ENCODE results near the gene TNFAIP8. TPM values are rescaled to one million over a fixed set of nuclear protein-coding genes. Genes with fewer than 3 reads are reported as not detected.
"Not testable (repeated sequence)": the region's sequence is repeated elsewhere in the genome, so short reads cannot be mapped to it uniquely, and the experiment has no call there.

The TNFAIP8 gene
- polyA plus RNA-seq, 6 donors from 2014 or later = 224 to 432 (median 315) TPM

DNA sequence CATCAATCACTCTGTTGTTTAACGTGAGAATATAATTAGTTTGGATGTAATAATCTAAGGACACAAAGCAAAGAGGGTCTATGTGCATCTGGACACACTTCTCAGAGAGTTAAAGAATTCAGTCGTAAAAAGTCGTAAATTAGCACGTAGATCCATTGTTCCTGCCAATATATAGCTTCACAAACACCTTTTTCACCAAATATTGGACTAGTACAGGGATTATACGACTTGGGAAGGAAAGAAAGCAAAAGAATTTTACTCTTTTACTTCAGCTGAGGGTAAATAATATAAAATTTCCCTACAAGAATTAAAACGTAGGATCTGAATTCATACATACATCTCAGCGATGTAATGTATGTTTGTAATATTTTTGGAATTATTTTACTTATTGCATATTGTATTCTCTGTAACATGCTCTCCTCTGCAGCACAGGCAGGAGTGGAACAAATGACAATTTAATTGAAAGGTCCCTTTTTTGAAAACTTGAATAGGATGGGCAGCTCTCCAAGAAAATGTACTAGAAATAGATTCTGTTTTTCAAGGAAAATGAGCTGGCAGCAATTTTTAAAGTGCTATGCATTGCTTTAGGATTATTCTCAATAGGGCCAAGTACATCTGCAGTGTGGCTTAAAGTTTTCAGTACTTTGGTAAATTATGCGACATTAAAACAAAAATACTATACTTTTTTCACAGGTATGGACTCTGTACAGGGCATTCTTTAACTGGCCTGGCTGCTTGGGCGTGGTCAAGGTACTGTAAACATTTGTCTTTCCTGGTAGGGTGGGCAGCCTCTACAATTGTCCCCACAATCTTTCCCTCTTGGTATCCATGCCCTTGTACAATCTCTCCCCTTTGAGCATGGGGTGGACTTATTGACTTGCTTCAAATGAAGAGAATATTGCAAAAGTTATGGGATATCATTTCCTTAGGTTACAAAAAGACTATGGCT, 56.7 kb downstream of the TNFAIP8 start:
- Mint-ChIP-seq H3K27ac (peak overlapping the region; percentile 84 to 99 (median 94)), H3K4me1 (peaks cover 62 to 88% (median 78%) of the 10 kb centered on the region in 3 donors), H3K9me3 (peaks cover 0 to 8% (median 6%) of the 10 kb centered on the region in 7 donors), H3K36me3 (no peaks in the 10 kb centered on the region), H3K27me3 (no peaks in the 10 kb centered on the region), H3K4me3 (peak overlapping the region; percentile 82 to 97 (median 94))
- DNase-seq (no peak), ATAC-seq (ENCODE audit: low read depth in 2 of 2) (no peak)

DNA sequence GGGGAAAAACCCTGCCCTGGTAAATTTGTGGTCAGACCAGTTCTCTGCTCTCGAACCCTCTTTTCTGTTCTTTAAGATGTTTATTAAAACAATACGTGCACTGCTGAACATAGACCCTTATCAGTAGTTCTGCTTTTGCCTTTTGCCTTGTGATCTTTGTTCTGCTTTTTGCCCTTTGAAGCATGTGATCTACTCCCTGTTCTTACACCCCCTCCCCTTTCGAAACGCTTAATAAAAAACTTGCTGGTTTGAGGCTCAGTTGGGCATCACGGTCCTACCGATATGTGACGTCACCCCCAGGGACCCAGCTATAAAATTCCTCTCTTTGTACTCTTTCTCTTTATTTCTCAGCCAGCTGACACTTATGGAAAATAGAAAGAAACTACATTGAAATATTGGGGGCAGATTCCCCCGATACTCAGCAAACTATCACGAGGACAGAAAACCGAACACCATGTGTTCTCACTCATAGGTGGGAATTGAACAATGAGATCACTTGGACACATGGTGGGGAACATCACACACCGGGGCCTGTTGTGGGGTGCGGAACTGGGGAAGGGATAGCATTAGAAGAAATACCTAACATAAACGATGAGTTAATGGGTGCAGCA, 58.4 kb downstream of the TNFAIP8 start:
- Mint-ChIP-seq H3K4me3 (peak overlapping the region; percentile 41 to 90 (median 72)), H3K4me1 (peaks cover 70 to 98% (median 79%) of the 10 kb centered on the region in 3 donors), H3K27ac (peak overlapping the region; percentile 94 to 99 (median 98))
- peak; percentile 84 to 86 for ATAC-seq (ENCODE audit: low read depth in 2 of 2)
- not testable (repeated sequence) for H3K9me3 Mint-ChIP-seq, H3K27me3 Mint-ChIP-seq, H3K36me3 Mint-ChIP-seq
- peak; percentile 84 for DNase-seq

DNA sequence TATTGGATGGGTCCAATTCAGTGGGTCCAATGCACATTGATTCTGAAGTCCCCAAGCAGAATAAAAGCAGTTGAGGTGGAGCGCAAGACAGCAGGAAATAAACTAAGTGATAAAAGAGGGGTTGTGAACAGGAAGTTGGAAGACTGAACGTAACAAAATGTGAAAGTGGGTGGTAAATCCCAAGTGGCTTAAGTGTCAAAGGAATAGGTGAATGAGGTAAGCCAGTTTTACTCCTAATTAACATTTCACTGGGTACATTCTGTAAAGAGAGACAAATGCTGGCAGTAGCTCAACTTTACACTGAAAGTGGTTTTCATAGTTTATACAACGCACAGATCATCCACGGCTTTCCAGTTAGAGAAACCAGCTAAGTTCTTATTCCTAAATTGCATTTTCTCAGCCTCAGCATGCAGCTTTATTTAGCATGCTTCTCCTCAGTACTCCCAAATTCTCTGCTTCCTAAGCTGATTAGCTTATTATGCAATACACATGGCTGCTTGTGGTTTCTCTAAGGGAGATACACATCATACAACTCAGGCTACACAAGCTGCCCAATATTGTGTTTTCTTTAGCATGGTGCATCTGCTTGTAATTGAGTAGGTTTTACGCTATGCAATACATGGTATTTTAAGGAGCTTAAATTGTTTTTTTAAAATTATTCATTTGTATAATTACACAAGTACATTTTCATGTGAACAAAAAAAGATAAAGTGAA, 62.2 kb downstream of the TNFAIP8 start:
- Mint-ChIP-seq H3K36me3 (no peaks in the 10 kb centered on the region), H3K9me3 (peaks cover 0 to 8% (median 6%) of the 10 kb centered on the region in 7 donors), H3K27ac (peak overlapping the region in 5 of 6 donors; percentile 45 to 97 (median 93)), H3K27me3 (no peaks in the 10 kb centered on the region), H3K4me3 (peak overlapping the region in 6 of 8 donors; percentile 18 to 82 (median 40)), H3K4me1 (peaks cover 56 to 88% (median 64%) of the 10 kb centered on the region in 3 donors)
- DNase-seq = no peak
- no peak for ATAC-seq (ENCODE audit: low read depth in 2 of 2)

- H3K9me3 Mint-ChIP-seq = peaks cover 0 to 8% (median 6%) of the 10 kb centered on the region in 7 donors
- no peaks in the 10 kb centered on the region for H3K27me3 Mint-ChIP-seq
- peak overlapping the region; percentile 45 to 97 (median 94) for H3K27ac Mint-ChIP-seq
- no peaks in the 10 kb centered on the region for H3K36me3 Mint-ChIP-seq
- DNase-seq (peak; percentile 48), ATAC-seq (ENCODE audit: low read depth in 2 of 2) (peak; percentile 60 to 72)
- H3K4me1 Mint-ChIP-seq = peaks cover 55 to 83% (median 65%) of the 10 kb centered on the region in 3 donors
- H3K4me3 Mint-ChIP-seq = peak overlapping the region; percentile 17 to 87 (median 56)
Observed at GRCh38 chr5:119418606-119419100, 62.8 kb downstream of the TNFAIP8 start.

- peak overlapping the region in 7 of 8 donors; percentile 19 to 82 (median 54) for H3K4me3 Mint-ChIP-seq
- DNase-seq = peak; percentile 50
- H3K4me1 Mint-ChIP-seq = peaks cover 48 to 73% (median 64%) of the 10 kb centered on the region in 3 donors
- peak; percentile 40 to 61 for ATAC-seq (ENCODE audit: low read depth in 2 of 2)
- H3K27ac Mint-ChIP-seq = peak overlapping the region; percentile 45 to 97 (median 94)
- H3K27me3 Mint-ChIP-seq = no peaks in the 10 kb centered on the region
- peaks cover 0 to 4% of the 10 kb centered on the region in 2 donors for H3K36me3 Mint-ChIP-seq
- H3K9me3 Mint-ChIP-seq = peaks cover 0 to 4% (median 1%) of the 10 kb centered on the region in 7 donors
Observed at GRCh38 chr5:119420169-119420568, 64.3 kb downstream of the TNFAIP8 start.

DNA sequence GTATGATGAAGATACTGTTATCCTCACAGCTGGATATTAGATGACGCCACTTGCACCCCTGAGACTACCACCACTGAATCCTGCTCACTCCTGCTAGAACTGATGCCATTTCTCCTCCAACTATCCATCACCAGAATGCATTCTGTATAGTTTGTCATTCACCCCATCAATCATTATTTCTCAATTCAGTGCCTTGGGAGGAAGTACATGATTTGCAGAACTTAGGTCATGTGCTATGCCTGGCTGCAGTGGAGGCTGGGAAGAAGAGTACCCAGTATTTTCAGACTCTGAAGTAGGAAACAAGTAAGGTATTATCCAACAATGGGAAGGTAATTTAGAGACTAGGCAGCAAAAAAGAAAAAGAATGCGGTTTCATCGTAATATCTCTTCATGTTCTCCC, 70.2 kb downstream of the TNFAIP8 start:
- peaks cover 32 to 58% (median 36%) of the 10 kb centered on the region in 3 donors for H3K4me1 Mint-ChIP-seq
- DNase-seq (no peak), ATAC-seq (ENCODE audit: low read depth in 2 of 2) (peak in 1 of 2 donors; percentile 37)
- peak overlapping the region in 3 of 6 donors; percentile 7 to 26 (median 8) for H3K27ac Mint-ChIP-seq
- H3K36me3 Mint-ChIP-seq = peaks cover 4 to 7% of the 10 kb centered on the region in 2 donors
- H3K9me3 Mint-ChIP-seq = peaks cover 0 to 5% (median 0%) of the 10 kb centered on the region in 7 donors
- H3K4me3 Mint-ChIP-seq = peak overlapping the region in 4 of 8 donors; percentile 1 to 80 (median 38)
- no peaks in the 10 kb centered on the region for H3K27me3 Mint-ChIP-seq

GRCh38 chr5:119427060-119427459, 71.2 kb downstream of the TNFAIP8 start:
- H3K27me3 Mint-ChIP-seq = no peaks in the 10 kb centered on the region
- H3K36me3 Mint-ChIP-seq = peaks cover 4 to 7% of the 10 kb centered on the region in 2 donors
- DNase-seq (no peak), ATAC-seq (ENCODE audit: low read depth in 2 of 2) (no peak)
- peak overlapping the region in 1 of 6 donors; percentile 42 for H3K27ac Mint-ChIP-seq
- H3K4me1 Mint-ChIP-seq = peaks cover 32 to 51% (median 36%) of the 10 kb centered on the region in 3 donors
- peaks cover 0 to 5% (median 0%) of the 10 kb centered on the region in 7 donors for H3K9me3 Mint-ChIP-seq
- H3K4me3 Mint-ChIP-seq = peak overlapping the region in 2 of 8 donors; percentile 64 to 87

DNA sequence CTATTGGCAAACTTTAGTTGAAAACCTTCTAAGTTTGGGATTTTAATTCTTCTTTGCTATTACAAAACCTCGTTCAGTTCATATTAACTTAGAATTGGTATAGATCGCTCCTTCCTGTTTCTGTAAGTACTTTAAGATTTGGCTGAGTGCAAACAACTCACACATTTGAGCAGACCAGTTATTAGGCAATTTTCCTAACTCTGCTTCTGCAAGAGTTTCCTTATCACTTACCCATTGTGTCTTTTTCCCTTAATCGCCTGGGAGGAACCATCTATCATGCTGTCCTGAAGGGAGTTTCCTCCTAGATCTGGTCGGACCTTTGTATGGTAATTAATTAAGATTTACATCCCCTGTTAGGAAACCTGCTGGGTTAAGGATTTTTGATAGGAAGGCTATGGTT, 71.8 kb downstream of the TNFAIP8 start:
- Mint-ChIP-seq H3K27ac (peak overlapping the region in 5 of 6 donors; percentile 14 to 76 (median 74)), H3K4me3 (peak overlapping the region in 4 of 8 donors; percentile 5 to 87 (median 57)), H3K4me1 (peaks cover 28 to 49% (median 36%) of the 10 kb centered on the region in 3 donors)
- H3K9me3 Mint-ChIP-seq; H3K27me3 Mint-ChIP-seq; ATAC-seq (ENCODE audit: low read depth in 2 of 2); H3K36me3 Mint-ChIP-seq; DNase-seq: not testable (repeated sequence)

DNA sequence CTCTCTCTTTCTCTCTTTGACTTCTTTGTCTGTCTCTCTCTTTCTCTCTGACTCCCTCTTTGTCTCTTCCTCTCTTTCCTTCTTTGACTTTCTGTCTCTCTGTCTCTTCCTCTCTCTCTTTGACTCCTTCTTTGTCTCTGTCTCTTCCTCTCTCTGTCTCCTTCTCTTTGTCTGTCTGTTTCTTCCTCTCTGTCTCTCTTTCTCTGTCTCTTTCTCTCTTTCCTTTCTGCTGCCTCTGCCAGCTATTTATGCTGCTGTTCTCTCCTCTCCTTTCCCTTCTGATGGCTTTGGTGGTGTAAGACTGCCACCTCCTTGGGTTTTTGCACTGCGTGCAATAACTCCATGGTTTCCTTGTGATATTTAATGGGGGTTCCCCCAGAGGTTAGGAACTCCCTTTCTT, 72.3 kb downstream of the TNFAIP8 start:
- not testable (repeated sequence) for DNase-seq; H3K27me3 Mint-ChIP-seq; H3K36me3 Mint-ChIP-seq; ATAC-seq (ENCODE audit: low read depth in 2 of 2); H3K9me3 Mint-ChIP-seq
- Mint-ChIP-seq H3K27ac (peak overlapping the region in 5 of 6 donors; percentile 28 to 97 (median 74)), H3K4me1 (peaks cover 28 to 49% (median 38%) of the 10 kb centered on the region in 3 donors), H3K4me3 (peak overlapping the region in 6 of 8 donors; percentile 3 to 87 (median 37))

GRCh38 chr5:119428574-119428973, 72.8 kb downstream of the TNFAIP8 start:
- ATAC-seq (ENCODE audit: low read depth in 2 of 2); H3K36me3 Mint-ChIP-seq; H3K27me3 Mint-ChIP-seq; H3K9me3 Mint-ChIP-seq; DNase-seq: not testable (repeated sequence)
- Mint-ChIP-seq H3K4me1 (peaks cover 28 to 53% (median 42%) of the 10 kb centered on the region in 3 donors), H3K27ac (peak overlapping the region in 3 of 6 donors; percentile 28 to 97 (median 76)), H3K4me3 (peak overlapping the region in 3 of 8 donors; percentile 11 to 87 (median 64))

DNA sequence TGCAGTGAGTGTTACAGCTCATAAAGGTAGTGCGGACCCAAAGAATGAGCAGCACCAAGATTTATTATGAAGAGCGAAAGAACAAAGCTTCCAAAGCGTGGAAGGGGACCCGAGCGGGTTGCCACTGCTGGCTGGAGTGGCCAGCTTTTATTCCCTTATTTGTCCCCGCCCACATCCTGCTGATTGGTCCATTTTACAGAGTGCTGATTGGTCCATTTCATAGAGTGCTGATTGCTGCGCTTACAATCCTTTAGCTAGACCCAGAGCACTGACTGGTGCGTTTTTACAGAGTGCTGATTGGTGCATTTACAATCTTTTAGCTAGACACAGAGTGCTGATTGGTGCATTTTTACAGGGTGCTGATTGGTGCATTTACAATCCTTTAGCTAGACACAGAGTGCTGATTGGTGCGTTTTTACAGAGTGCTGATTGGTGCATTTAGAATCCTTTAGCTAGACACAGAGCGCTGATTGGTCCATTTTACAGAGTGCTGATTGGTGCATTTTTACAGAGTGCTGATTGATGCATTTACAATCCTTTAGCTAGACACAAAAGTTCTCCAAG, 76.9 kb downstream of the TNFAIP8 start:
- Mint-ChIP-seq H3K4me1 (peaks cover 26 to 55% (median 35%) of the 10 kb centered on the region in 3 donors), H3K4me3 (peak overlapping the region in 1 of 8 donors; percentile 44), H3K9me3 (peaks cover 0 to 12% (median 6%) of the 10 kb centered on the region in 7 donors)
- not testable (repeated sequence) for H3K27me3 Mint-ChIP-seq; H3K27ac Mint-ChIP-seq; ATAC-seq (ENCODE audit: low read depth in 2 of 2); DNase-seq; H3K36me3 Mint-ChIP-seq

- peak overlapping the region; percentile 1 to 86 (median 59) for H3K4me3 Mint-ChIP-seq
- H3K9me3 Mint-ChIP-seq = peaks cover 0 to 15% (median 10%) of the 10 kb centered on the region in 7 donors
- no peaks in the 10 kb centered on the region for H3K27me3 Mint-ChIP-seq
- H3K36me3 Mint-ChIP-seq = peaks cover 0 to 3% of the 10 kb centered on the region in 2 donors
- ATAC-seq (ENCODE audit: low read depth in 2 of 2) = peak; percentile 87 to 92
- DNase-seq = peak; percentile 83
- peak overlapping the region; percentile 24 to 74 (median 43) for H3K27ac Mint-ChIP-seq
- H3K4me1 Mint-ChIP-seq = peaks cover 26 to 54% (median 43%) of the 10 kb centered on the region in 3 donors
Observed at GRCh38 chr5:119435436-119436132, 79.8 kb downstream of the TNFAIP8 start.

All from naive B cell (primary cell).